ENCODE data around the gene IARS2. TPM values are rescaled to one million over a fixed set of nuclear protein-coding genes. Genes with fewer than 3 reads are reported as not detected.

IARS2 gene
- 72.9 and 73.5 TPM in 2 replicates for total RNA-seq (2021)
- long read RNA-seq, transcript IARS2-201 (23 exons, 3,560 nt), result major isoform, 631 of 675 reads
- long read RNA-seq, partial matches to known transcripts, result 24 of 675 reads
- long read RNA-seq, other reads (novel, unspliced or antisense), result 20 of 675 reads

- Histone ChIP-seq H2BK120ac (ENCODE audit: low read depth, low read length, poor library complexity, severe bottlenecking) (no peak within 1 kb of the TSS), H3K4ac (ENCODE audit: low read depth, low read length) (no peak within 1 kb of the TSS), H4K20me1 (ENCODE audit: control insufficient read depth, insufficient read depth, insufficient read length) (no peaks in the 10 kb centered on the region), H3K79me1 (ENCODE audit: insufficient read depth, low read depth, low read length, poor library complexity, severe bottlenecking) (no peaks in the 10 kb centered on the region), H3K79me2 (ENCODE audit: insufficient read depth, low read length) (no peaks in the 10 kb centered on the region), H2AK5ac (ENCODE audit: insufficient read length, low read length) (no peak within 1 kb of the TSS), H2BK20ac (ENCODE audit: low read depth, low read length, poor library complexity, severe bottlenecking) (no peak within 1 kb of the TSS), H3K14ac (ENCODE audit: insufficient read depth, low read length) (0 out of 2 replicates have a peak within 1 kb of the TSS, but pooled peaks have one; percentile 3), H3K23ac (ENCODE audit: insufficient read length, low read depth, low read length) (no peak within 1 kb of the TSS), H3T11ph (ENCODE audit: low read length) (no peak within 1 kb of the TSS), H3K9ac (ENCODE audit: extremely low read depth, insufficient read length, low read length) (peak within 1 kb of the TSS; percentile 88), H2BK5ac (ENCODE audit: insufficient read length, low read length) (no peak within 1 kb of the TSS), H2AFZ (ENCODE audit: low read length) (peak within 1 kb of the TSS; percentile 87), H4K5ac (ENCODE audit: insufficient read length, low read depth, low read length) (no peak within 1 kb of the TSS), H3K27me3 (ENCODE audit: insufficient read depth, low read length) (no peaks in the 10 kb centered on the region), H2BK15ac (ENCODE audit: low read depth, low read length) (no peak within 1 kb of the TSS), H2BK12ac (ENCODE audit: insufficient read length, low read depth, low read length) (no peak within 1 kb of the TSS), H4K91ac (ENCODE audit: insufficient read length, low read depth, low read length) (no peak within 1 kb of the TSS), H3K4me2 (ENCODE audit: insufficient read depth, insufficient read length, low read length) (peak within 1 kb of the TSS; percentile 85), H3K27ac (ENCODE audit: insufficient read length, low read depth, low read length) (no peak within 1 kb of the TSS), H4K8ac (replicated peaks; ENCODE audit: insufficient read length, low read depth, low read length) (no peak within 1 kb of the TSS), H3K56ac (ENCODE audit: insufficient read length, low read depth, low read length) (no peak within 1 kb of the TSS), H3K9me3 (ENCODE audit: control insufficient read depth, low read depth, low read length) (no peaks in the 10 kb centered on the region), H3K23me2 (ENCODE audit: insufficient read length, low read depth, low read length, poor library complexity, severe bottlenecking) (peaks cover 11% of the 10 kb centered on the region), H3K4me1 (ENCODE audit: insufficient read depth, low read length) (no peaks in the 10 kb centered on the region), H3K18ac (ENCODE audit: insufficient read length, low read depth, low read length) (no peak within 1 kb of the TSS)
- Mint-ChIP-seq H3K27ac (peak within 1 kb of the TSS in 1 of 3 experiments; percentile 81; a peak in 1 of 7 replicates), H3K27me3 (ENCODE audit: low read depth) (no peaks in the 10 kb centered on the region), H3K4me3 (peak within 1 kb of the TSS; percentile 80 to 86), H3K9me3 (no peaks in the 10 kb centered on the region; a peak in 1 of 5 replicates), H3K4me1 (peaks cover 8 to 14% of the 10 kb centered on the region in 2 experiments), H3K36me3 (ENCODE audit: insufficient read depth in 1 of 3, low read depth in 3 of 3) (peaks cover 16 to 31% (median 23%) of the 10 kb centered on the region in 3 experiments; a peak in 6 of 7 replicates)
- DNase-seq, result peak; percentile 91
- TF ChIP-seq CTCF (conservative IDR thresholded peaks at IDR 0.05), result no peak
- no CpG with 5 or more reads among the region's 73 CpGs for WGBS (ENCODE audit: extremely low coverage, insufficient read length, low lambda C conversion rate)
Observed at GRCh38 chr1:220094016-220094911, at the start of gene IARS2. IARS2 (plus strand) TSS chr1:220094132; CDS start chr1:220094217, 85 bp downstream.
